Hematopoietic multipotent progenitor cell treated with erythropoietin and hydrocortisone succinate and interleukin-3 and kit ligand, for 4 days (in vitro differentiated cells): ENCODE results near the gene SCAF8.
"Not testable (repeated sequence)": the region's sequence is repeated elsewhere in the genome, so short reads cannot be mapped to it uniquely, and the experiment has no call there.

Source experiments
- DNase-seq: peaks from one replicate; pipeline ENCODE4 v3.0.0-alpha.2; 2015

Gene SCAF8, protein sequence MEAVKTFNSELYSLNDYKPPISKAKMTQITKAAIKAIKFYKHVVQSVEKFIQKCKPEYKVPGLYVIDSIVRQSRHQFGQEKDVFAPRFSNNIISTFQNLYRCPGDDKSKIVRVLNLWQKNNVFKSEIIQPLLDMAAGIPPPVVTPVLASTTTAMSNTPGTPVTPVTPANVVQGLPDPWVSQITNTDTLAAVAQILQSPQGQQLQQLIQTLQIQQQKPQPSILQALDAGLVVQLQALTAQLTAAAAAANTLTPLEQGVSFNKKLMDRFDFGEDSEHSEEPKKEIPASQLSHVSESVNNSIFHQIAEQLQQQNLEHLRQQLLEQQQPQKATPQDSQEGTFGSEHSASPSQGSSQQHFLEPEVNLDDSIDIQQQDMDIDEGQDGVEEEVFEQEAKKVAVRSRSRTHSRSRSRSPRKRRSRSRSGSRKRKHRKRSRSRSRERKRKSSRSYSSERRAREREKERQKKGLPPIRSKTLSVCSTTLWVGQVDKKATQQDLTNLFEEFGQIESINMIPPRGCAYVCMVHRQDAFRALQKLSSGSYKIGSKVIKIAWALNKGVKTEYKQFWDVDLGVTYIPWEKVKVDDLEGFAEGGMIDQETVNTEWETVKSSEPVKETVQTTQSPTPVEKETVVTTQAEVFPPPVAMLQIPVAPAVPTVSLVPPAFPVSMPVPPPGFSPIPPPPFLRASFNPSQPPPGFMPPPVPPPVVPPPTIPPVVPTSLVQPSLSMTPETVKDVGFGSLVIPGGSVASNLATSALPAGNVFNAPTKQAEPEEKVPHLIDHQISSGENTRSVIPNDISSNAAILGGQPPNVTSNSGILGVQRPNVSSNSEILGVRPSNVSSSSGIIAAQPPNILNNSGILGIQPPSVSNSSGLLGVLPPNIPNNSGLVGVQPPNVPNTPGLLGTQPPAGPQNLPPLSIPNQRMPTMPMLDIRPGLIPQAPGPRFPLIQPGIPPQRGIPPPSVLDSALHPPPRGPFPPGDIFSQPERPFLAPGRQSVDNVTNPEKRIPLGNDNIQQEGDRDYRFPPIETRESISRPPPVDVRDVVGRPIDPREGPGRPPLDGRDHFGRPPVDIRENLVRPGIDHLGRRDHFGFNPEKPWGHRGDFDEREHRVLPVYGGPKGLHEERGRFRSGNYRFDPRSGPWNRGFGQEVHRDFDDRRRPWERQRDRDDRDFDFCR (N-terminal part only)

DNA sequence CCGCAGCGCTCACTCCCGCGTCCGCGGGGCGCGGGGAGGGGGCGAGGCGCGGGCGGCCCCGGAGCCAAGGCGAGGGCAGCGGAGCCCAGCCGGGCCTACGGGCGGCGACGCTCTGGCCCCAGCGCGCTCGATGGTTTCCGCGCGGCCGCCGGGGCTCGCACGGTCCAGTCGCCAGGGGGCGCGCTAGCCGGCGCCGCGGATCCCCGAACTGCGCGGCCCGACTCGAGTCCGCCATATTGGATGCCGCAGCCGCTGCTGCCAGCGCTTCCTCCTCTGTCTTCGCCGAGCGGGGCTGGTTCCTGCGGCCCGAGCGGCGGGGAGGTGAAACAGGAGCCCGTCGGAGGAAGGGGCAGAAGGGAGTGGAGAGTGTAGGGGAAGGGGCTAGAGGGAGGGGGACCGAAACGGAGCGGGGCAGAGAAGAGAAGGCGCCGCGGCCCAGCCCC lies at the start of gene SCAF8:
Gene SCAF8 (plus strand): TSS at position 234 of the 443 bp plus-strand sequence. CDS start 485 bp downstream, outside the sequence.
- peak; percentile 91 for DNase-seq

DNA sequence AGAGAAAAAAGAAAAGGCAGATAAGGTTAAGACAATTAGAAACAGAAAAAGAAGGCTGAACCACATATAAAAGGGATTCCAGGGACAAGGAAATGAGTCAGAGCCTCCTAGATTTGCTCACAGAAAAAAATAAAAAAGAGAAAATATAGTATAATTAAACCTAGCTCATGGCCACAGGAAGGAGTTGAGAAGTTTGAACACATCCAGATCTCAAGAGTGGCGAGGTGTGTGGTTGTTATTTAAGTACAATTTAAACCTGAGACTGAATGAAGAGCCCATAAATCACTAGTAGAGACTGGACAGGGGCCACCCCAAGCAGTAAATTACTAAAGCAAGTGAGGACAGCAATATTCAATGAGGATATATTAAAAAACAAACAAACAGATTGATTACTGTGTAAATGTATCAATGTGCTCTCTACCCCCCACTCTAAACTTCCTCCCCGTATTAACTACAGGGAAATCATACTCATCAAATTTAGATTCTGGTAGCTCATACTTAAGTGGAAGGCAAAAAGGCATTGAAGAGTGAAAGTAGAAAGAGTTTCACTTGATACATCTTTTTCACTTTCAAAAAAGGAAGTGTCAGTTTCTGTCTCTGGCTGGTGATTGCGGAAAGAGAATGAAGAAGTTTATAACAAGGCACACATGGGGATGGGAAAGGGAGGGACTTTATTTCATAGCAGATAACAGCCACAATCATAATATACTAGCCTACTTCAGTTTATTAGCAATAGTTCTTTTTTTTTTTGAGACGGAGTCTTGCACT lies 49.3 kb upstream of the SCAF8 start:
- peak; percentile 86 for DNase-seq

DNA sequence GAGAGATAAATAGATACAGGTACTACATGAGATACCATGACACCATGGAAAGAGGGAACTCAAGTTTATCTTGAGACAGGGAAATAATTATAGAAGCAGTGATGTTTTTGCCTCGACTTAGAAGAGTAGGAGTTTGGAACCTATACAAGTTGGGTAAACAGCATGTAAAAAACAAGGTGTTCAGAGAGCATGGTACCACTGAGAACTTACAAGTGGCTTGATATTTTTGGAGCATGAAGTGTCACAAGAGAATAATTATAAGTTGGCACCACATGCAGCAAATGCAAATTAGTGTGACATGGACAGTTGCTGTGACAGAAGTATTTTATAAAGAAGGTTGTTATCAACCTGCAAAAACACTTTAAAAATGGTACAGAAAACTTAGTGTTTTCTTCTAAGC lies 47.1 kb upstream of the SCAF8 start:
- DNase-seq = no peak

DNA sequence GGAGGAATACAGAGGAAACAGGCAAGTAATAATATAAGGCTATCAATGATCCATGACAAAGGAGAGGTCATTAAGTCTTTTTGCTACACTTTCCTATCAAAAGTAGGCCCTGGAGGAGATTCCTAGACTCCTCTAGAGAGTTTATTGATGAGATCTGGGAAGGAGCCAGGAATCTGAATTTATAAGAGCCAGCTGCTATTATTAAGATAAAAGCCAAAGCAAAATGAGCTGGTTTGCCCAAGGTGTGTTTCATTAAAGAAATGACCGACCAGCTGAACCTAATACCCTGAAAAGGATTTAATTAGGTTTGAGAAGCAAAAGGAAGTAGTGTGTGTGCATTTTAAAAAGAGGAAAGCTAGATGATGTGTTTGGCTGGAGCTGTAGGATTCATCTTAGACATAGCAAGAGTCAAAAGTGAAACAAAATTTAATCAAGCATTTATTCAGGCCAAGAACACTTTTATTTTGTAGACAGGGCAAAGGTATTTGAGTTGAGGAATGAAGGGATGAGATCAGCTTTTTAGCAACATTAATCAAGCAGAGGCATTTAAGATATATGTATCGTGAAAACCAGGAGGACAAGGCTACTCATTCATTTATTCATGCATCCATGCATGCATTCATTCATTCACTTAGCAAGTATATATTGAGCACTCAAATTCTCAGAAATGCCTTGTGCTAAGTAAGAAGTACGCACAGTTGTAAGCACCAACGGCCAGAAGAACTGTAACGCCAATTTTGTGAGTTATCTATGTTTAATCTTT lies 43.5 kb upstream of the SCAF8 start:
- no peak for DNase-seq

DNA sequence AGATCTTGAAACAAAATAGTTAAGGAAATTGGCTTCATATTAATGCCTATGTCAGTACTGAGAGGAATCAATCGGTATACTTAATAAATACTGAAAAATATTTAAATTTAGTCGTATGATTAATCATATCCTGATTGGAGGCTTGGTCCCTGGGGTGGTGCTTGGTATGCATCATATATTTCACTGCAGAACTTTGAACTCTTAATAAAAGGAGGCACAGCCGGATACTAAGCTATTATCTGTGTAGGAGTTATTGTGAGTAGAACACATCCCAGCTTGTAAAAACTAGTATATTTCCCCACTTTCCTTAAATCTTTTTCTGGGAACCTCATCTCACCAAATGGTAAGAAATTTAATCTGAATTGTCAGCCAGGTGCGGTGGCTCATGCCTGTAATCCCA lies 42.4 kb upstream of the SCAF8 start:
- no peak for DNase-seq

DNA sequence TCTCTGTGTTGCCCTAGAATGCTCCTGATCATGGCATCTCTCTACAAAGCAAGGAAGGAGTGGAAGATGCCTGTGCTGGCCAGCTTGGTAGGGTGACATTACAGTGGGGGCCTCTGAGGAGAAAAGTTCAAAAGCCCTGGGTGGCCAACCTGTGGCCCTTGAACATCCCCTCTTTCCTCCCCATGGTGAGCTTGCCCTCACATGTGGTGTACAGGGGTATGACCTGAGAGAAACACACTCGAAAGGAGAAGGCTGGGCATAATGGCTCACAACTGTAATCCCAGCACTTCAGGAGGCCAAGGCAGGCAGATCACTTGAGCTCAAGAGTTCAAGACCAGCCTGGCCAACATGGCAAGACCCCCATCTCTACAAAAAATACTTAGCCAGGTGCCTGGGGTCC lies 36.6 kb upstream of the SCAF8 start:
- no peak for DNase-seq

DNA sequence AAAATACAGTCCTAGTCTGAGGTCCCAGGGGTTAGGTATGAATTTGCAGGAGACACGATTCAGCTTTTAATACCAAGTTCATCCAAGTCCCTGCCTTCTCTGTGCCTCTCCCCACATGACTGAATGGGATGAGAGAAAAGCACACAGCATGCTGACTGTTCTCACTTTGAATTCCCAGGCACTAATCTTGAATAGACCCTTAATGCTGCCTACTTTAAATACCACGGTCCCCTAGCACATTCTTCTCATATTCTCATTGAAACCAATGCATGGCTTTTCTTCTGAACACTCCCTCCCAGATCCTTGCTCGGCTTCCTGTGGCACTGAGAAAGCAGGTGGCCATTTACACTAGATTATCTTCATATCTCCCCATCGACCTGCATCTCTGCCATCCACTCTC lies 30.1 kb upstream of the SCAF8 start:
- no peak for DNase-seq

DNA sequence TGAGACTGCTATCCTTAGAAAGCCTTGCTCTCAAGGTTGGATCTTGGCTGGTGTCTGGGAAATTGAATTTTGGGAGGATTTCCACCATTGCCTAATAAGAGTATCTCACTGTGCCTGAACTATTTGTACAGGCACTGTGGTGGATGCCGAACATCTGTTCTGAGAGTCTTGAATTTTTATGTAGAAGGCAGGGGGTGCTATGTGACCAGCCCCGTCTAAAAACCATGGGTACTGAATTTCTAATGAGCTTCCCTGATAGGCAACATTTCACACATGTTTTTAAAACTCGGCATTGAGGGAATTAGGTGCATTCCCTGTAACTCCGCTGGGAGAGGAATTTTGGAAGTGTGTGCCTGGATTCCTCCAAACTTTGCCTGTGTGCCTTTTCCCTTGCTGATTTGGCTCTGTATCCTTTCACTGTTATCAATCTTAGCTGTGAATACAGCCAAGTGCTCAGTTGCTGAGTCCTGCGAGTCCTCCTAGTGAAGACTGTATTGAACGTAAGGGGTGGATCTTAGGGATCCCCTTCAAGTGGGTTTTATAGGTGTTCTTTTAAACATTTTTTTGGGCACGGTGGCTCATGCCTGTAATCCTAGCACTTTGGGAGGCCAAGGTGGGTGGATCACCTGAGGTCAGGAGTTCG lies 27.6 kb upstream of the SCAF8 start:
- DNase-seq = peak; percentile 61

DNA sequence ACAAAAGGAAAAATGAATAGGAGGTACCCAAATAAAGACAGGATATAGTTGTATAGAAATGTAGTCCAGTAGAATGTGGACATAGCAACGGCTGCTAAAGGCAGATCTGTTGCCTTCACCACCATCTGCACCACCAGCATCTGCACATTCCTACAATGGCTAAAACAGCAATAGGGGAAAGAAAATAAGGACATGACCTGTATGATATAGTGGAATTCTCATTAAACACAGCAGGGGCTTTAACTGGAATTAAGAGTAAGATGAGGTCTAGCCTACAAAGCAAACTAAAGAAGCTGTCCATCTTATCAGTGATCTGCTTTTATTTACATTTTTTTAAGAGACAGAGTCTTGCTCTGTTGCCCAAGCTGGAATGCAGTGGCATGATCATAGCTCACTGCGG lies 26.8 kb upstream of the SCAF8 start:
- no peak for DNase-seq

DNA sequence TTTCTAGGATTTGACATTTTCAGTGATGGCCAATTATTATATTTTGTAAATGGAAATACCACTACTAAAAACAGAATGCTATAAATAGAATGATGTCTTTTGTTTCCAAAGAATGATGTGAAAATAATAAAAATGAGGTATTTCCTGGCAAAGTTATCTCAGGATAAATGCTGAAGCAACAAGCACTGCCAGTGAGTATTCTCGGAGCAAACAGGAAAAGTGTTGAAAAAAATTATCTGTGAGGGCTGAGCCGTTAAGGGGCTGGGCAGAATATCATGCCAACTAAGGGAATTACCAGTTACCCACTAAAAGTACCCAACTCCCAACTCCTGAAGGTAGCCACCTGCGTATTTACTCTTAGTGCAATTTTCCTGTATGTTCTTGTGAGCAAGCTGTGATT lies 23.6 kb upstream of the SCAF8 start:
- no peak for DNase-seq

DNA sequence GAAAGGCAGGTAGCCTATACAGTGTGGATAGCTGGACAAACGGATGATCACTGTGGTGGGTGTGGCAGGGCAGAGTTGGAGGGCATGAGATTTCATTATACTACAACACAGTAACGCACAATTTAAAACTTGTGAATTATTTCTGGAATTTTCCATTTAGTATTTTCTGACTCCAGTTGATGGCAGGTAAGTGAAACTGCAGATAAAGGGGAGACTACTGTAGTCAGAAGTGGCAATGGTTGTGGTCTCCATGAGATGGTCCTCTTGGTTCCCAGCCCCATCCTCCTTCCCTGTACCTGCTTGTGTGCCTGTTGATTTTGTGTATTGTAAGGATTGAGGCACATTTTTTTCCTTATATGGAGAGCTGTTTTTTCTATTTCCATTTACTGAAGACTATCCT lies 22.5 kb upstream of the SCAF8 start:
- no peak for DNase-seq

DNA sequence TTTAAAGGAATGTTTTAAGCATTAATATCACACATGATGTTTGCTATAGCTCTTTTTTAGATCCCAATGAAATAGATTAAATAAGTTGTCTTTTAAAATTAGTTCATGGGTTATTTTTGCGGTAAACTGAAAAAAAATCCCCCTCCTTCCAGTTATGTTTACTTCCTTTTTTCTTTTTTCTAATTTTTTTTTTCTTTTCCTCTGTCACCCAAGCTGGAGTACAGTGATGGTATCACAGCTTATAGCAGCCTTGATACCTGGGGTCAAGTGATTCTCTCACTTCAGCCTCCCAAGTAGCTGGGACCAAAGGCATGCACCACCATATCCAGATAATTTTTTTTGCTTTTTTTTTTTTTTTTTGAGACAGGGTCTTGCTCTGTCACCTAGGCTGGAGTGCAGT lies 17.8 kb upstream of the SCAF8 start:
- DNase-seq = peak; percentile 46

DNA sequence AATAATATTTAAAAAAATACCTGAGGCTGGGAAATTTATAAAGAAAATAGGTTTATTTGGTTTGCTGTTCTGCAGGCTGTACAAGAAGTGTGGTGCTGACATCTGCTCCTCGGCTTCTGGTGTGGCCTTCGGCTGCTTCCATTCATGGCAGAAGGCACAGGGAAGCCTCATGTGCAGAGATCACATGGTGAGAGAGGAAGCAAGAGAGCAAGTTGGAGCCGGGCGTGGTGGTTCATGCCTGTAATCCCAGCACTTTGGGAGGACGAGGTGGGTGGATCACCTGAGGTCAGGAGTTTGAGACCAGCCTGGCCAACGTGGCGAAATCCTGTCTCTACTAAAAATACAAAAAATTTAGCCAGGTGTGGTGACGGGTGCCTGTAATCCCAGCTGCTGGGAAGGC lies 16.9 kb upstream of the SCAF8 start:
- not testable (repeated sequence) for DNase-seq

DNA sequence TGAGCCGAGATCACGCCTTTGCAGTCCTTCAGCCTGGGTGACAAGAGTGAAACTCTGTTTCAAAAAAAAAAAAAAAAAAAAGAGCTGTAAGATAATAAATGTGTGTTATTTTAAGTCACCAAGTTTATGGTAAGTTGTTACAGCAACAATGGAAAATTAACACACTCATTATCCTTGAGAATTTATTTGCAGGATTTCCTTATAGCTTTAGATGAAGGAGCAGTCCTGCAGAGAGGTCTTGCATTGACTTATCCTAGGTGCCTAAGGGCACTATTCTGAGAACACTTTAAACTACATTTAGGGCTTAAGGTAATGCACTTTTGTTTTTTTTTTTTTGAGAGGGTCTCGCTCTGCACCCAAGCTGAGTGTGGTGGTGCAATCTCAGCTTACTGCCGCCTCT lies 13.8 kb upstream of the SCAF8 start:
- DNase-seq = no peak

DNA sequence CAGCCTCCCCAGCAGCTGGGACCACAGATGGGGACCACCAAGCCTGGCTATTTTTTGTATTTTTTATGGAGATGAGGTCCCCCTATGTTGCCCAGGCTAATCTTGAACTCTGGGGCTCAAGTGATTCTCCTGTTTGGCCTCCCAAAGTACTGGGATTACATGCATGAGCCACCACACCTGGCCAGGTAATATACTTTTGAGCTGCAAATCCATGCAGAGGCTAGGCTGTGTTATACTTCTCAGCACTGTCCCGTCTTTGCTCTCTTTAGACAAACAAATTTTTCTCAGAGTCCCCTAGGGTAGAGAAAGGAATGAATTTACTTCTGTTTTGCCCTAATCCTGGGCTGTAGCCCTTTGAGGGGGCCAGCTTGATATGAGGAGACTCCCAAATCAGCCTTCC lies 13.4 kb upstream of the SCAF8 start:
- DNase-seq = no peak

DNA sequence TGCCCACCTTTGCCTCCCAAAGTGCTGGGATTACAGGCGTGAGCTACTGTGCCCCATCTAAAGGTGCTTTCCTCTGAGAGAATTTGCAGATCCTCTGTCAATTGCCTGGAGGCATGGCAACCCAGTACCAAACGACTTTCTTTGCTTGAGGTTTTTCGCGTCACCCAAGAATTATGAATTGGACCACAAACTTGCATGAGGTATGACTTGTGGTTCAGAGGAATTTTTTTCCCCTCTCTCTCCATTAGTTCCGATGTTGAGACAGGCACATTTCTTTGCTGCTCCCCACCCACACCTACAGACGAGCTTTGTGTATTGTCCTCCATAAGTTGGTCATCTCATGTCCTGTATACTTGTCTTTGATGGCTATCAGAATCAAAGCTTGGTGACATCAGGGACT lies 11.8 kb upstream of the SCAF8 start:
- DNase-seq = peak; percentile 22

DNA sequence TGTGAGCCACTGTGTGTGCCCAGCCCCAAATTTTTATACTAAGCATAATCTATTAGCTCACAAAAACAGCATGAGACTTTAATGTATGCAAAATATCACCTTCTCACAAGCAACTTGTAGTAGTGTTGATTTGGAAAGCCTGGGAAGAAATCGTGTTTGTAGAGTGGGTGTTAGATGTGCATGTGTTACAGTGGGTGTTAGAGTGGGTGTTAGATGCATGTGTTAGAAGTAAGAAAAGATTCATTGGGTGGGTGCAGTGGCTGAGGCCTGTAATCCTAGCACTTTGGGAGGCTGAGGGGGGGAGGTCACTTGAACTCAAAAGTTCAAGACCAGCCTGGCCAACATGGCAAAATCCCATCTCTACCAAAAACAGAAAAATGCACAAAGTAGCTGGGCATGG lies 6.3 kb upstream of the SCAF8 start:
- DNase-seq = no peak

DNA sequence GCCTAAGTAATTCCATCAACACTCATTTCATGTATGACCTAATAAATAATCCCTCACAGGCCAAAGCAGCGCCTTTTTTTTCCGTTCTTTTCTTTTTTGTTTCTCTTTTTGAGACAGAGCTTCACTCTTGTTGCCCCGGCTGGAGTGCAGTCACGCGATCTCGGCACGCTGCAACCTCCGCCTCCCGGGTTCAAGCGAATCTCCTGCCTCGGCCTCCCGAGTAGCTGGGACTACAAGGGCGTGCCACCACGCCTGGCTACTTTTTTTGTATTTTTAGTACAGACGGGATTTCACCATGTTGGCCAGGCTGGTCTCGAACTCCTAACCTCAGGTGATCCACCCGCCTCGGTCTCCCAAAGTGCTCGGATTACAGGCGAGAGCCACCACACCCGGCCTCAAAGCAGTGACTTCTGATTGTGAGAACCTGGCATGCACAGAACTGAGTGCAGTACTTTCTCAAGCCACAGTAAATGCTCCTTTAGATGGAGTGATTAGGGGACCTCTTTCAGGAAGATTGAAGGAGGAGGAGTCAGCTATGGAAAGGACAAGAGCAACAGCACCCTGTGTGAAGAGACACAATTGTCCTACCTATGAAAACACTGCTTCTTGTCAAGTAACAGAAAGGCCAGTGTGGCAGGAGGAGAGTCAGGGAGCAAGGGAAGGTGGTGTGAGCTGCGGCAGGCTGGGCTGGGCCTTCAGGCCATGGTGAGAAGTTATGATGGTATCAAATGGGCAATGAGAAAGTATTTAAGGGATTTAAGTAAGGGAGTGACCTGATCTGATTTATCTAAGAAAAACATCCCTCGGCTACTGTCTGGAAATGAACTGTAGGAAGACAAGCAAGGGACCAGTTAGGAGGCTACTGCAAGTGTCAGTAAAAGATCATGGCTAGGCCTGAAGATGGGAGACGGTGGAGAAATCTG lies 1.7 kb upstream of the SCAF8 start:
- DNase-seq = peak; percentile 56

DNA sequence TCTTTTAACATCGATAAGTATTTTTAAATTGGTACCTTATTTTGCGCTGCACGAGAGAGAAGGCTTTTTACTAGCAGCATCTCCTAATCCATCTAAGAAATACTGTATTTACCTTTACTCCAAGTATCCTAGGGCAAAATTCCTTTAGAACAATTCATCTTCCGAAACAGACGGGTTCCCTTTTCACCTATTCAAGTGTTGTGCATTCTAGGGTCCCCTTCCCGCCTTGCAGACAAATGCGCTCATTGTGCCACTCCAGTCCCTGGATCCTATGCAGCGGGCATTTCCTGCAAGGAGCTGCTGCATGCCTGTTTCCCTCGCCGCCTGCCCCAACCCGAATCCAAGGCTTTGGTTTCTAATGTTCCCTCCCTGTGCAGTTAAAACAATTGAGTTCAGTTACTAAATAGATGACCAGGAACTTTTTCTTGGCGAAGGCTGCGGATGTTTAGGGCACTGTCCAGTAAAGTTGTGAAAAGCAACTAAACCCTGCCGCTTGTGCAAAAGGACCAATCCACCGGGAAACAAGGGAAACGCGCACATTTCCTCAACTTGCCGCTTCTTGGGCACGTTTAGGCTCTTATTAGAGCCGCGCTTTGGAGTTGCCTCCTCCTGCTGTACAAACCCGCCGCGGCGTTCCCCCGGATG lies 556 bp upstream of the SCAF8 start:
- DNase-seq = peak; percentile 60
